Measurements from ENCODE around the gene SYT3. TPM values are rescaled to one million over a fixed set of nuclear protein-coding genes. Genes with fewer than 3 reads are reported as not detected.
"Not testable (repeated sequence)": the region's sequence is repeated elsewhere in the genome, so short reads cannot be mapped to it uniquely, and the experiment has no call there.

The SYT3 gene
- total RNA-seq, 1 experiment from 2014 or later: not detected

GRCh38 chr19:50581795-50582660 is 57.7 kb downstream of the SYT3 start:
- not testable (repeated sequence) for H3K9ac ChIP-seq (ENCODE audit: low read length); H3K27ac ChIP-seq (ENCODE audit: low read length); H3K79me2 ChIP-seq (ENCODE audit: low read length); H3K9me3 ChIP-seq (ENCODE audit: low read length); H4K20me1 ChIP-seq (ENCODE audit: insufficient read depth, low read depth, low read length); DNase-seq; H3K4me1 ChIP-seq (ENCODE audit: low read length); H3K9me2 ChIP-seq (replicated peaks; ENCODE audit: insufficient read depth, low read length); H3K36me3 ChIP-seq (ENCODE audit: insufficient read depth, low read length); H3K4me3 ChIP-seq (ENCODE audit: low read length); H3K4me2 ChIP-seq (ENCODE audit: low read depth, low read length, poor library complexity, severe bottlenecking); H3K27me3 ChIP-seq (ENCODE audit: low read length); H2AFZ ChIP-seq (ENCODE audit: low read length)

DNA sequence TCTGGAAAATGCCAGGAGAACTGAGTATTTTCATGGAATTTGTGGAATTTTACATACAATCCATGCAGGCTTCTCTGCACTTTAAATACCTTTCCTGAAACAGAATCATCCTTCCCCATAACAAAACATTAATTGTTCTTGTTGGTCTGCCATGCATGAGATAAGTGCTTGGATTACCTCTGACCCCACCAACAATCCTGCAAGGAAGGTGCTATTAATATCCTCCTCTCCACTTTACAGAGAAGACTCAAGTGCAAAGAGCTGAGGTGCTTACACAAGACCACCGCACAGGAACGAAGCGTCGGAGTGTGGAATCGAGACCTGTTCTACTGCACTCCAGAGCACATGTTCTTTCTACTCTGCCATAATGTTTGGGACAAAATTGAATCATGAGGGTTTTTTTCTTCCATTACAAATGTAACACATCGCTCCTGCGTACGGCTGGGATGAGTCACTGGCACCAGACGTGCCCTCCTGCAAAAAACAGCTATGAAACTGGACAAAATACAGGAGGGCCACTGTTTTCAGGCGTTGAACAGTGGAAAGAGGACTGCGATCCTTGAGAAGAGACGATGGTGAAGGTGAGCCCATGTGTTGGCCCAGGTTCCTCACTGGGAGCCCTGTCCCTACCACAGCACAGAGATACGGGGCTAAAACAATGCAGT is 58.6 kb downstream of the SYT3 start:
- Histone ChIP-seq H3K4me1 (ENCODE audit: low read length) (no peaks in the 10 kb centered on the region), H3K9me3 (ENCODE audit: low read length) (no peaks in the 10 kb centered on the region), H3K4me2 (ENCODE audit: low read depth, low read length, poor library complexity, severe bottlenecking) (no peak overlapping the region), H2AFZ (ENCODE audit: low read length) (no peak overlapping the region), H3K9ac (ENCODE audit: low read length) (no peak overlapping the region), H3K4me3 (ENCODE audit: low read length) (no peak overlapping the region), H3K36me3 (ENCODE audit: insufficient read depth, low read length) (no peaks in the 10 kb centered on the region), H3K27ac (ENCODE audit: low read length) (no peak overlapping the region), H3K27me3 (ENCODE audit: low read length) (no peaks in the 10 kb centered on the region), H3K9me2 (replicated peaks; ENCODE audit: insufficient read depth, low read length) (no peaks in the 10 kb centered on the region), H4K20me1 (ENCODE audit: insufficient read depth, low read depth, low read length) (no peaks in the 10 kb centered on the region), H3K79me2 (ENCODE audit: low read length) (no peaks in the 10 kb centered on the region)
- no peak for DNase-seq

DNA sequence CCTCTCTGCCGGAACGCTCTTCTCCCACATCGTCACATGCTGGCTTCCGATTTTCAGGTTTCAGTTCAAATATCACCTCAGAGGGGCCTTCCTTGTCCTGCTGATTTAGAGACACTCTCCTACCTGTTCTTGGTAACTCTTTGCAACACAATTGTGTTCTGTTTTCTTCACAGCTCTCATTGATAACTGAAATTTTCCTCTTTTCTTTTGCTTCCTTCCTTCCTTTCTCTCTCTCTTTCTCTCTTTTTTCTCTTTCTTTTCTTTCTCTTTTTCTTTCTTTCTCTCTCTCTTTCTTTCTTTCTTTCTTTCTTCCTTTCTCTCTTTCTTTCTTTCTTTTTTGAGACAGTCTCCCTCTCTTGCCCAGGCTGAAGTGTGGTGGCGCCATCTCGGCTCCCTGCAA is 59.4 kb downstream of the SYT3 start:
- H3K4me1 ChIP-seq (ENCODE audit: low read length): no peaks in the 10 kb centered on the region
- H3K79me2 ChIP-seq (ENCODE audit: low read length): no peaks in the 10 kb centered on the region
- no peak overlapping the region for H3K4me3 ChIP-seq (ENCODE audit: low read length)
- no peak overlapping the region for H3K9ac ChIP-seq (ENCODE audit: low read length)
- no peaks in the 10 kb centered on the region for H3K27me3 ChIP-seq (ENCODE audit: low read length)
- H3K9me2 ChIP-seq (replicated peaks; ENCODE audit: insufficient read depth, low read length): no peaks in the 10 kb centered on the region
- no peak overlapping the region for H3K27ac ChIP-seq (ENCODE audit: low read length)
- H3K36me3 ChIP-seq (ENCODE audit: insufficient read depth, low read length): no peaks in the 10 kb centered on the region
- H3K9me3 ChIP-seq (ENCODE audit: low read length): no peaks in the 10 kb centered on the region
- H2AFZ ChIP-seq (ENCODE audit: low read length): no peak overlapping the region
- H4K20me1 ChIP-seq (ENCODE audit: insufficient read depth, low read depth, low read length): no peaks in the 10 kb centered on the region
- H3K4me2 ChIP-seq (ENCODE audit: low read depth, low read length, poor library complexity, severe bottlenecking): no peak overlapping the region
- no peak for DNase-seq

DNA sequence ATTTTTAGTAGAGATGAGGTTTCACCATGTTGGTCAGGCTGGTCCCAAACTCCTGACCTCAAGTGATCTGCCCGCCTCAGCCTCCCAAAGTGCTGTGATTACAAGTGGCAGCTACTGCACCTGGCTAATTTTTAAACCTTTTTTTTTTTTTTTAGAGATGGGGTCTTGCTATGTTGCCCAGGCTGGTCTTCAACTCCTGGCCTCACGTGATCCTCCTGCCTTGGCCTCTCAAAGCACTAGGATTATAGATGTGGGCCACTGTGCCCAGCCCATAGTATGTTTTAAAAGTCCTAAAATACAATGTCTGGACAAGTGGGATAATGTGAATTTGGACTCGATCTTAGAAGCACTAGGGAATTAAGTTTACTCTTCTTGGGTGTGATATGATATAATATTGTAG is 62.9 kb downstream of the SYT3 start:
- not testable (repeated sequence) for H3K4me3 ChIP-seq (ENCODE audit: low read length); H3K9ac ChIP-seq (ENCODE audit: low read length); DNase-seq; H4K20me1 ChIP-seq (ENCODE audit: insufficient read depth, low read depth, low read length); H3K9me3 ChIP-seq (ENCODE audit: low read length); H3K4me1 ChIP-seq (ENCODE audit: low read length); H3K4me2 ChIP-seq (ENCODE audit: low read depth, low read length, poor library complexity, severe bottlenecking); H3K27me3 ChIP-seq (ENCODE audit: low read length); H3K27ac ChIP-seq (ENCODE audit: low read length); H3K79me2 ChIP-seq (ENCODE audit: low read length); H2AFZ ChIP-seq (ENCODE audit: low read length); H3K9me2 ChIP-seq (replicated peaks; ENCODE audit: insufficient read depth, low read length); H3K36me3 ChIP-seq (ENCODE audit: insufficient read depth, low read length)

GRCh38 chr19:50573741-50574461 is 65.8 kb downstream of the SYT3 start:
- H3K27ac ChIP-seq (ENCODE audit: low read length): no peak overlapping the region
- H3K27me3 ChIP-seq (ENCODE audit: low read length): no peaks in the 10 kb centered on the region
- H3K9me3 ChIP-seq (ENCODE audit: low read length): no peaks in the 10 kb centered on the region
- H4K20me1 ChIP-seq (ENCODE audit: insufficient read depth, low read depth, low read length): no peaks in the 10 kb centered on the region
- H3K4me1 ChIP-seq (ENCODE audit: low read length): no peaks in the 10 kb centered on the region
- no peak overlapping the region for H3K4me3 ChIP-seq (ENCODE audit: low read length)
- no peak overlapping the region for H2AFZ ChIP-seq (ENCODE audit: low read length)
- no peak overlapping the region for H3K9ac ChIP-seq (ENCODE audit: low read length)
- no peak for DNase-seq
- H3K79me2 ChIP-seq (ENCODE audit: low read length): no peaks in the 10 kb centered on the region
- H3K9me2 ChIP-seq (replicated peaks; ENCODE audit: insufficient read depth, low read length): no peaks in the 10 kb centered on the region
- H3K36me3 ChIP-seq (ENCODE audit: insufficient read depth, low read length): no peaks in the 10 kb centered on the region
- no peak overlapping the region for H3K4me2 ChIP-seq (ENCODE audit: low read depth, low read length, poor library complexity, severe bottlenecking)

Other genes starting within 250 kb of the SYT3 start
- gene SPIB, start 220.9 kb downstream of the SYT3 start, total RNA-seq (2014; rRNA removed; shearing (Covaris generic); ENCODE audit: low replicate concordance): 221 and 239 TPM in 2 replicates
- 23.4 and 48.3 TPM in 2 replicates for gene MYBPC2, start 207.0 kb downstream of the SYT3 start, total RNA-seq (2014; rRNA removed; shearing (Covaris generic); ENCODE audit: low replicate concordance)
- gene EMC10, start 163.4 kb downstream of the SYT3 start, total RNA-seq (2014; rRNA removed; shearing (Covaris generic); ENCODE audit: low replicate concordance): 63.7 and 93.4 TPM in 2 replicates
- gene GARIN5A, start 163.0 kb downstream of the SYT3 start, total RNA-seq (2014; rRNA removed; shearing (Covaris generic); ENCODE audit: low replicate concordance): 1.2 TPM in 1 of 2 replicates, not detected in the other
- 15.8 and 42.3 TPM in 2 replicates for gene JOSD2, start 128.7 kb downstream of the SYT3 start, total RNA-seq (2014; rRNA removed; shearing (Covaris generic); ENCODE audit: low replicate concordance)
- gene ASPDH, start 126.0 kb downstream of the SYT3 start, total RNA-seq (2014; rRNA removed; shearing (Covaris generic); ENCODE audit: low replicate concordance): not detected in 2 replicates
- not detected in 2 replicates for gene LRRC4B, start 71.4 kb downstream of the SYT3 start, total RNA-seq (2014; rRNA removed; shearing (Covaris generic); ENCODE audit: low replicate concordance)
- gene C19orf81, start 9.6 kb upstream of the SYT3 start, total RNA-seq (2014; rRNA removed; shearing (Covaris generic); ENCODE audit: low replicate concordance): 1.1 TPM in 1 of 2 replicates, not detected in the other
- not detected in 2 replicates for gene SHANK1, start 79.9 kb upstream of the SYT3 start, total RNA-seq (2014; rRNA removed; shearing (Covaris generic); ENCODE audit: low replicate concordance)
- gene CLEC11A, start 83.5 kb upstream of the SYT3 start, total RNA-seq (2014; rRNA removed; shearing (Covaris generic); ENCODE audit: low replicate concordance): 0.47 and 1.6 TPM in 2 replicates
- gene GPR32, start 130.6 kb upstream of the SYT3 start, total RNA-seq (2014; rRNA removed; shearing (Covaris generic); ENCODE audit: low replicate concordance): not detected in 2 replicates
- not detected in 2 replicates for gene ACP4, start 150.5 kb upstream of the SYT3 start, total RNA-seq (2014; rRNA removed; shearing (Covaris generic); ENCODE audit: low replicate concordance)
- not detected in 2 replicates for gene KLK1, start 183.9 kb upstream of the SYT3 start, total RNA-seq (2014; rRNA removed; shearing (Covaris generic); ENCODE audit: low replicate concordance)
- gene KLK15, start 193.7 kb upstream of the SYT3 start, total RNA-seq (2014; rRNA removed; shearing (Covaris generic); ENCODE audit: low replicate concordance): not detected in 2 replicates
- gene KLK3, start 215.0 kb upstream of the SYT3 start, total RNA-seq (2014; rRNA removed; shearing (Covaris generic); ENCODE audit: low replicate concordance): not detected in 2 replicates
- gene KLK2, start 233.6 kb upstream of the SYT3 start, total RNA-seq (2014; rRNA removed; shearing (Covaris generic); ENCODE audit: low replicate concordance): 0.11 and 1.8 TPM in 2 replicates